ENCODE measurements around the gene GFI1B. TPM values are rescaled to one million over a fixed set of nuclear protein-coding genes. Genes with fewer than 3 reads are reported as not detected.
"Not testable (repeated sequence)": the region's sequence is repeated elsewhere in the genome, so short reads cannot be mapped to it uniquely, and the experiment has no call there.

GFI1B gene
- total RNA-seq, 1 donor from 2014 or later: 0.48 TPM

DNA sequence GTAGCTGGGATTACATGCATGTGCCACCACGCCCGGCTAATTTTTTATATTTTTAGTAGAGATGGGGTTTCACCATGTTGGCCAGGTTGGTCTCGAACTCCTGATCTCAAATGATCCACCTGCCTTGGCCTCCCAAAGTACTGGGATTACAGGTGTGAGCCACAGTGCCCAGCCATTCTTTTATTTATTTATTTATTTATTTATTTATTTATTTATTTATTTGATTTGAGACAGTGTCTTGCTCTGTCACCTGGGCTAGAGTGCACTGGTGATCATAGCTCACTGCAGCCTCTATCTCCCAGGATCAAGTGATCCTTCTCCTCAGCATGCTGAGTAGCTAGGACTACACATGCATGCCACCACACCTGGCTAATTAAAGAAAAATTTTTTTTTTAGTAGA is 10.6 kb upstream of the GFI1B start:
- DNase-seq (ENCODE audit: low spot score): not testable (repeated sequence)

DNA sequence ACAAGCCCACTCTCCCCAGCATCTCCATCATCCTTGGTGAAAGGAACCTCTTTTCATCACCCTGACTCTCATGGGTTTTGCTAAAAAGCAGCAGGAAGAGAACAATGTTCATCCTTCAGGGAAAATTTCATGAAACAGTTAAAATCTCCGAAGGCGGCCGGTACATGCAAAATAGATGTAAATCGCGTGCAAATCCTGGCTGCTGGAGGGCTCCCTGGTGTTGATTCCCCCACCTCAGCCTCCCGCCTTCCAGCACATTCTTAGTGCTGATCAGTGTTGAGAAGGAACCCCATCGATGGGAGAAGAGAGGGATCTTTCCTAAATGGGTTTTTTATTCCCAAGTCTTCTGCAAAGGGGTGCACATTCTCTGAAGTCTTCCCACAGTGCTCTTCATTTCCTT is 8.7 kb upstream of the GFI1B start:
- DNase-seq (ENCODE audit: low spot score): no peak

DNA sequence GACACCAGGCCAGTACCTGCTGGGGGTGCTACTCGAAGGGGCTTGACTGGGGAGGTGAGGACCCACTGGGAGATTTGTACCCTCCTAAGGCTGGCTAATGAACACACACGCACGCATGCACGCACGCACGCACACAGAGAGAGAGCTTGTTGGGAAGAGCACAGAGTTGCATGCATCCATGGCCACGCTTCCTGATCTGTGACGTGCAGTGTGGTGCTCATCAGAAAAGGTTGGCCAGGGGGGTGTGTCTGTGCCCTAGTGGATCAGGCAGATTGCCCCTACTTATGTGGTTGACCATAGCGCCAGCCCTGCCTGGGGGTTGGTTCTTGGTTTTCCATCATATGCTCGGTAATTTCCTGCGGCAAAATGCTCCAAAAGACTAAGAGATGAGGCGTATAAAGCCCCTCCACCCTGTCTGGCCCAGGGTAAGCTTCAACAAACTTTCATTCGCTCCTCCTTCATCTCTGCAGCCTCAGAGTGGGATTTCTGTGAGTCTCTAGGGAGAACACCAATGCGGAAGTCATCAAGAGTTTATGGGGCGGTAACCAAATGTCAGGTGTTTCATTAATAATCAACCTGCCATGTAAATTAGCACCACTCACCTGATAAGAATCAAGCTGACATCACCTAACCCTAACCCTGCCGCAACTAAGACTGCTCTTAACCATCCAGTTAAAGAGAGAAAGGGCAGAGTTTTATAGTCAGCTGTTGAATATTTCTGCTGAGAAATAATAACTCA is 8.0 kb upstream of the GFI1B start:
- DNase-seq (ENCODE audit: low spot score): no peak

DNA sequence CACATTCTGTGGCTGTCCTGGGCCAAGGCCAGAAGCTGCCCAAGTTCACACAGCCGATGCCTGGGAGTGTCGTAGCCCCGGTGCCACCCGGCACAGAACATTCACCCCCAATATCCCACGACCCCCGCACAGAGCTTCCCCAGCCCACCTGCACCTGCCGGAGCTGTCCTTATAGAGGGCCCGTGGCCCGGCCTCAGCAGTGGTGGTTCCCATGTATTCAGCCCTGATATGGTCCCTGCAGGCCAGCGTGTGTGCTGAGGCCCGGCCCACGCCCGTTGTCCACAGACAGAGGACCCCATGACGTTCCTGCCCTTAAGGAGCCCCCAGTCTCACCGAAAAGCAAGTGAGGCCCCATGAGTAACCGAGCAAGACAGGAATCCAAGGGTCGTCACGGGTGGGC is 5.3 kb upstream of the GFI1B start:
- no peak for DNase-seq (ENCODE audit: low spot score)

DNA sequence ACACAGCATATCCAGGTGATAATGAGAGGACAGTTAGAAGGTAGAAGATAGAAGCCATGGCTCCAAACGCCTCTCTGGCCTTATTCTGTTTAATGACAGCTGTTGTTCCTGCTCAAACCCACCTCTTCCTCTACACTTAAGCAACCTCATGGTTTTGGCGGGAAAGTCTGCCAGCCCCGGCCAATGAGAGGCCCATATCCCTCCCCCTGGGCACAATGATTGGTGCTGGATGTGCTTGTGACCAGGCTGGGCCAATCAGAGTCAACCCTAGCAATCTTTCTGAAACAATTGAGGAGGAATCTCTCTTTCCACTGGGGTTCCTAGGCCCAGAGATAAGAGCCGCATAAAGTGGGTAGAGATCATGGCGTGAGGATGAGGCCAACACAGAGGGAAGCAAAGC is 4.8 kb upstream of the GFI1B start:
- no peak for DNase-seq (ENCODE audit: low spot score)

DNA sequence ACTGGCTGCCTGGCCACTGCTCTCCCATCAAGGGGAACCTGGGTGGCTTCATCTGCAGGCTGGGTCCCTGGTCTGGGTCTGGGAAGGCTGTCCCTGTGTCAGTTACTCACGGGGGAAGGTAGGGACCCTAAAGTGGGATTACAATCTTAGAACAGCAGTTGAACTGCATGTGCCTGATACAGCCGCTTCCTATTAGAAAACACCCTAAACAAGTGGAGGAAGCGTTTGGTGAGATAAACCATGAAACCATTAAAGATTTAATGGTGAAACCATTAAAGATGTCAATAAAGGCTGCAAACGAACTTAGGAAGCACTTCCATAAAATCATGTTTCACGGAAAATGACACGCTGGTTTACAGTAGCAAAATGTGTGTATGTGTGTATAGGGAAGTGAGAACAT is 2.5 kb upstream of the GFI1B start:
- DNase-seq (ENCODE audit: low spot score): no peak

DNA sequence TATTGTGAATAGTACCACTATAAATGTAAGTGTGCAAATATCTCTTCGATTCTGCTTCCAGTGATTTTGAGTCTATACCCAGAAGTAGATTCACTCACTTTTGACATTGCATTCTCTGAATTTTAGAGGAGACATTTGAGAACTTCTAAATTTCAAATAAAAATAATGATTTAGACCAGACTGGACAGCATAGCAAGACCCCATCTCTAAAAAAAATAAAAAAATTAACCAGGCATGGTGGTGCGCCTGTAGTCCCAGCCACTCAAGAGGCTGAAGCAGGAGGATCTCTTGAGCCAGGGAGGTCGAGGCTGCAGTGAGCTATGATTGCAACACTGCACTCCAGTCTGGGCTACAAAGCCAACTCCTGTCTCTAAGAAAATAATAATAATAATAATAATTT is 1.9 kb upstream of the GFI1B start:
- DNase-seq (ENCODE audit: low spot score): no peak

DNA sequence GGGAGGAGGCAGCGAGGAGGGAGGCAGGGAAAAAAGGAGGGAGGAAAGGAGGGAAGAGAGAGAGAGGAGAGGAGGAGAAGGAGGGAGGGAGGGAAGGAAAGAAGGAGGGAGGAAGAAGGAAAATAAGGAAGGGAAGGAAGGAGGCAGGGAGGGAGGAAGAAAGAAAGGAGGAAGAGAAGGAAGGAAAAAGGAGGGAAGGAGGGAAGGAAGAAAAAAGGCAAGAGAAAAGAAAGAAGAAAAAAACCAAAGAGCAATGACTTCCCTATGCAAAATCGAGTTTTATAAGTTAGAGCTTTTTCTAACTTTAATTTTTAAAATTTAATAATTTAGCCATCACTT is 413 bp upstream of the GFI1B start:
- no peak for DNase-seq (ENCODE audit: low spot score)

DNA sequence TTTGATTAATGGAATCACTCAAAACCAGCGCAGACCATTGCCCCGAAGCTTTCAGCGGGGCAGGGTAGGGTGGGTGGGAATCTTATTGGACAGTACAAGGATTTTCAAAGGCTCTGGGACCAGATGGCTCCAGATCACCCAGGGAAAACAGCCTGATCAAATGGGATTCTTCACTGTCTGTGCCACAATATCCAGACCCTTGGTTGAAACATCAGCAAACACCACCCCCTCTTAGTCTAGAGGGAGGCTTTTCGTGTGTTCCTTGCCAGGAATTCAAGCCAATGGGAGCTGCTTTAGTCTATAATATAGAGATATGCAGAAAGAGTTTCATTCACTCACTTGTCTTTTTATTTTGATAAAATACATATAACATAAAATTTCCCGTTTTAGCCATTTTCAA is 1.7 kb downstream of the GFI1B start:
- DNase-seq (ENCODE audit: low spot score): no peak

DNA sequence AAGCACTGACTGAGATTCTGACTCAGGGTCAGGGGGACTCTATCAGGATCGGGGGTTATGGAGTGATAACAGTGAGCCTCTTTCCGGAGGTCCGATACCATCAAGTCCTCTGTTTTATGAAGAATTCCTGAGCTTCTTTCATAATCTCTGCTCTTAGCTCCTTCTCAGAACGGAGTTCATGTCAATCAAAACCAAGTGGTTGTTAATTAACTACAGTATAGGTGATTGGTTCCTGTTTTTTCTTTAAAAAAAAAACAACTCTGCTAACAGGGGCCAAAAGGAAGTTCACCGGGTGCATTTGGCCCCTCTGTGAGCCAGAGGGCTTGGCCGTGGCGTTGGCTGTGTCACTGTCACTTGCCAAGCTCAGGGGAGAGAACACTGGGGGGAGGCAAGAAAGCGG is 4.0 kb downstream of the GFI1B start:
- DNase-seq (ENCODE audit: low spot score): no peak

DNA sequence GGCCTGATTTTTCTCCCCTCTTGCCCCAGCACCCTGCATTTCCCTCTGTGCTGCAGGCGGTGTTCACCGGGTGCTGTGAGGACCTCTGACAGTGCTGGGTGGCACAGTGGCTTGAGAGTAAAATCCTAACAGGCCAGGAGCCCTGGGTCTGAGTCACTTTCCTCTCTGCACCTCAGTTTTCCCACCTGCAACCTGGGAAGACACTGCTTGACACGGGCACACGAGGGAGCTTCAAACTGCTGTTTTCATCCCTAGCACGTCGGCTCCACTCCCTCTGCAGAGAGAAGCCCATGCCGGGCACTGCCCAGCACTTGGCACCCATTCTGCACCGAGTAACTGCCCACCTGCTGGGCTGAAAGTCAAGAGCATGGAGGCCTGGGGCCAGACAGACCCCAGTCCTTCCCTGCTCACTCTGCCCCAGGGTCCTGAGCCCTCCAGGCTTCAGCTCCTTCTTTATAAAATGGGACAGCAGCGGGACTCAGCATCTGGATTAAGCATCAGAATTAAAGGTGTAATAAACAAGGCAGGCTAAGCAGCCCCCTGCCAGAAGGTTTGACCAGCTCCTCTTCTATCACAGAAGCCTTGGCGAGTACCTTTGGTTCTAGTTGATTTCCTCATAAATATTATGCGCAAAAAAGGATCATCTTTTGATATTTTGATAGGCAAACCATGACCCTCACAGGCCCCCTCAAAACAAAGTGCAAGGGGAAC is 5.2 kb downstream of the GFI1B start:
- DNase-seq (ENCODE audit: low spot score): no peak

DNA sequence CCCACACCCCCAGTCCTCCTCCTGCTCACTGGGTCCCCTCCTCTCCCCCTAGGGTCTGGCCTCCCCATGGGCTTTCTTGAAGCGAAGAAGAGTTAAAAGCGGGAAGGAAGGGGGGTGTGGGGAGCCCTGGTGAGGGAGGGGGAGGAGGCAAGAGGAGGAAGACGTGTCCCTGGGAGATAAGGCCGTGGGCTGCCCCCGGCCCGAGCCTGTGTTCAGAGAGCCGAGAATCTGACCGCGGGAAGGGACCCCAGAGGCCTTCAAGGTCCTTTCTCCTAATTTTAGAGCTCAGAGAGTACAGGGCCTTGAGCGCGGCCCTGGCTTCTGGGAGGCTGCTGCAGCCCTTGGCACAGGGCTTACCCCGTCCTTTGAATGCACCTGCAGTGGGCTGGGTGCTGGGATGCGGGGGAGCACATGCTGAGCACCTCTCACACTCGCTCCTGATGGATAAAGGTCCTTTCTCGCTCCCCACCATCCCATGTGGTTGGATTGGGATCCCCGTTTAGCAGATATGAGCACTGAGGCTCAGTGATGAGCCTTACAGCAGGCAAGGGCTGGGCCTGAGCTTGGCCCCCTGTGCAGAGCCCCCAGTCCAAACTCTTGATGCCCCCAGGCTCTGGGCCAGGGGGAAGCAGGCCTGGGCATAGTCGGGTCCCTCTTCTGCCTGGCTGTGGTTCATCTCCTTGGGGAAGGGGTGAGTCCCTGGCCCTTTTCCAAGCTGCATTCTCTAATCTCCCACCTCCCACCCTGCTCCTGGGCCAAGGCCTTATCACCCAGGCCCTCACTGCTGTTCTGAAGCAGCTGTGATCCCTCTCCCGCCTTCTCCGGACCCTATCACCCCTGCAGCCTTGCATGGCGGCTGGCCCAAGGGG is 5.9 kb downstream of the GFI1B start:
- no peak for DNase-seq (ENCODE audit: low spot score)

DNA sequence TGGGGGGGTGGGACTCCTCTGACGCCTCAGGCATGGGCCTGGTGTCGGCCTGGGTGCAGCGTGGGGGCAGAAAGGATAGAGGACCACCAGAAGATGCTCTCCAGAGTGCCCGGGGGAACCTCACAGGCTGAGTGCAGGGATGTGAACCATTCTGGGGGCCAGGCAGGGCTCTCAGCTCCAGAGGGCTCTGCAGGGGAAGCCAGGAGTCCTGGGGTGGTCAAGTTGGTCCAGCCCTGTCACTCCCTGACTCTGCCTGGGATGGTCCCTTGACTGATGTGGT is 6.5 kb downstream of the GFI1B start:
- no peak for DNase-seq (ENCODE audit: low spot score)

DNA sequence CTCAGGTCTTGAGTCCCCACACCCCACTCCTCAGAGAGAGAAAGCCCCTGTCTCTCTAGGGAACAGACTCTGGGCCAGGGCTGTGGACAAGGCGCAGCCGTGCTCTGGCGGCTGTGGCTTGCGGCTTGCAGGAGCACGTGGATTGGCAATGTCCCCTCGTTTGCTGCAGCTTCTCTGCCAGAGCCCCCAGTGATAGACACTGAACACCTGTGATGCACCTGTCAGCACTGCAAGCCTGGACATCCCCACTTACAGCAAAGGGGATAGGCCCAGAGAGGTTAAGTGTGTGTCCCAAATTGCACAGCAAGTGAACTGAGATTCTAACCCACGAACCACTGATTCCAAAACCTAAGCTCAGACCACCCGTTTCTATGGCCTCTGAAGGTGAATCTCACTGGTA is 7.0 kb downstream of the GFI1B start:
- DNase-seq (ENCODE audit: low spot score): no peak

DNA sequence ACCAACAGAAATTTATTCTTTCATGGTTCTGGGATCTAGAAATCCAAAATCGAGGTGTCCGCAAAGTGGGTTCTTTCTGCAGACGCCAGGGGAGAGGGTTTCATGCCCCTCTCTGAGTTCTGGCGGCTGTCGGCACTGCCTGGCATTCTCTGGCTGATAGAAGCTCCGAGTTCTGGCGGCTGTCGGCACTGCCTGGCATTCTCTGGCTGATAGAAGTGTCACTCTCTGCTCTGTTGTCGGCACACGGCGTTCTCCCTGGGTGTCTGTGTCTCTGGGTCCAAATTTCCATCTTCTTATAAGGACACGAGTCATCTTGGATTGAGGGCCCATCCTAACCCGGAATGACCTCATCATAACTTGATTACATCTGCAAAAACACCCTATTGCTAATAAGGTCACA is 7.6 kb downstream of the GFI1B start:
- no peak for DNase-seq (ENCODE audit: low spot score)

DNA sequence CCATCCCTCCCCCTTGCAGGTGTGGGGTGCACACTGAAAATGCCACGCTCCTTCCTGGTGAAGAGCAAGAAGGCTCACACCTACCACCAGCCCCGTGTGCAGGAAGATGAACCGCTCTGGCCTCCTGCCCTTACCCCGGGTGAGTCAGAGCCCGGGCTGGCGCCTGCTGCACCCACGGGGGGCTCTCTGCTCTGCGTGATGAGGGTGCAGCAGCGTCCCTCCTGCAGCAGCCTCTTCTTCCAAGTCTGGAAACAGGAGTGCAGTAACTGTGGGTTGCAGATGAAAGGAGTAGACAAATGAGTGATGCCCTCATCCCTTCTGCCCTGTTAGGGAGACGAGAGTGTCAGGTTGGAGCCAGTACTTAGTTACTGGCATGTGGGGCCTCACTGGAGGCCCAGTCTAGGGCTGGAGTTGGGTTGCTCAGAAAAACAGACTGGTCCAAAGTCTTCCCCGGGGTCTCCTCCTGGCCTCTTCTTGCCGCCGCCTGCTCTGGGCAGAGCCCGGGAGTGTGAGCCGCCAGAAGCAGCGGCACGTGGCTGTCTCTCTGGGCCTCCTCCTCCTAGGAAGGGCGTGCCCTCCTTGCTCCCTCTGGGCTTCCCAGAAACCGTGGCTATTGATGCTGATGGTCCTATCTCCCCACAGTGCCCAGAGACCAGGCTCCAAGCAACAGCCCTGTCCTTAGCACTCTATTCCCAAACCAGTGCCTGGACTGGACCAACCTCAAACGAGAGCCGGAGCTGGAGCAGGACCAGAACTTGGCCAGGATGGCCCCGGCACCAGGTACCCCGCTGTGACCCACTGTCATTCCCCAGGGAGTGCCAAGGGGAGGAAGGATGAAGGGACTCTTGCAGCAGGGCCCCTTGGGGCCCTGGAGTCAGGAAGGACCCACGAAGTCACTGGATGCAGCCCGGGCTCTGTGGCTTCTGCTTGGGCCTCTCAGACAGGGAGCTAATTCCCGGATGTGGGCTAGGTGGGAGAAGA is 8.4 kb downstream of the GFI1B start:
- DNase-seq (ENCODE audit: low spot score): peak; percentile 13

DNA sequence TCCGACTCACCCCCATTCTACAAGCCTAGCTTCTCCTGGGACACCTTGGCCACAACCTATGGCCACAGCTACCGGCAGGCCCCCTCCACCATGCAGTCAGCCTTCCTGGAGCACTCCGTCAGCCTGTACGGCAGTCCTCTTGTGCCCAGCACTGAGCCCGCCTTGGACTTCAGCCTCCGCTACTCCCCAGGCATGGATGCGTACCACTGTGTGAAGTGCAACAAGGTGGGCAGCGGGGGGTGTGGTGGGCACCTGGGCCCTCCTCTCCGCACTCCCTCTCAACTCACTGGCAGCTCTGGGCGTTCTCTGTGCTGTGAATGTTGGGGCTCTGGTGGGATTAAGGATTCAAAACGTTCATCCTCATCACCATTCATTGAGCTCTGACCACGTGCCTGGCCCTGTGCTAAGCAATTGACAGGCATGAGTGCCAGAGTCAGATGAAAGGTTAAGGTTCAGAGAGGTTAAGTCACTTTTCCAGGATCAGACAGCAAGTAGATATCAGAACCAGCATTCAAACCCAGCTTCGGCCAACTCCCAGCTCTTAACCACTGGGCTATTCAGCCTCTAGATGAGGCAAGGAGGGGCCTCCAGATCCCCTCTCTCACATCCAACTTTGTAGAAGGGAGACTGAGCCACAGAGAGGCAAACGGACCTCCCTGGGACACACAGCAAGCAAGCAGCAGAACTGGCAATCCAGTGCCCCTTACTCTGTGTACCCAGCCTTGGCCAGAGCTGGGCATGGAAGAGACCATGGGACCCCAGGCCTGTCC is 9.9 kb downstream of the GFI1B start:
- DNase-seq (ENCODE audit: low spot score): no peak

DNA sequence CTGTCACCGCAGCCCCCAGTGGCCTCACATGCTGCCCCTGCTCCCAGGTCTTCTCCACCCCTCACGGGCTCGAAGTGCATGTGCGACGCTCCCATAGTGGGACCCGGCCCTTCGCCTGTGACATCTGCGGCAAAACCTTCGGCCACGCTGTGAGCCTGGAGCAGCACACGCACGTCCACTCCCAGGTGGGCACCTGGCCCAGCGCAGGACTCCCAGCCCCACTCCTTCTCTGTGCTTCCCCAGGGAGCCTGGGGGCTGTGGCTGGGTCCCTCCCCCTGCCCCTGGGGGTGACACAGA is 10.5 kb downstream of the GFI1B start:
- no peak for DNase-seq (ENCODE audit: low spot score)

DNA sequence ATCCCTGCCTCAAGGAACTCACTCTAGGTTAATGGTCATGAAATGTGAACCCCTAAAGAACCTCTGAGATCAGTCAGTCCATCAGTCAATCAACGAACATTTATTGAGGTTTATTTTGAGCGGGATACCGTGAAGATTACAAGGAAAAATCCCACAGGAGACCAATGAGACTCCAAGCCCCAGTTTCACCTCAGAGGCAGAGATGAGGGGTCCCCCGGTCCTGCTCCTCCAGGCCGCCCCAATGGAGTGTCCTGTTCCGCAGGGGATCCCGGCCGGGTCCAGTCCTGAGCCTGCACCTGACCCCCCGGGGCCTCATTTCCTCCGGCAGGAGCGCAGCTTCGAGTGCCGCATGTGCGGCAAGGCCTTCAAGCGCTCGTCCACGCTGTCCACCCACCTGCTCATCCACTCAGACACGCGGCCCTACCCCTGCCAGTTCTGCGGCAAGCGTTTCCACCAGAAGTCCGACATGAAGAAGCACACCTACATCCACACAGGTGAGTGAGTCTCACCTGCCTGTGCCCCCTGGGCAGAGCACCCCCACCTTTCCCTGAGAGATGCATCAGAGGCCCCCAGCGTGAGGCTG is 11.0 kb downstream of the GFI1B start:
- no peak for DNase-seq (ENCODE audit: low spot score)

DNA sequence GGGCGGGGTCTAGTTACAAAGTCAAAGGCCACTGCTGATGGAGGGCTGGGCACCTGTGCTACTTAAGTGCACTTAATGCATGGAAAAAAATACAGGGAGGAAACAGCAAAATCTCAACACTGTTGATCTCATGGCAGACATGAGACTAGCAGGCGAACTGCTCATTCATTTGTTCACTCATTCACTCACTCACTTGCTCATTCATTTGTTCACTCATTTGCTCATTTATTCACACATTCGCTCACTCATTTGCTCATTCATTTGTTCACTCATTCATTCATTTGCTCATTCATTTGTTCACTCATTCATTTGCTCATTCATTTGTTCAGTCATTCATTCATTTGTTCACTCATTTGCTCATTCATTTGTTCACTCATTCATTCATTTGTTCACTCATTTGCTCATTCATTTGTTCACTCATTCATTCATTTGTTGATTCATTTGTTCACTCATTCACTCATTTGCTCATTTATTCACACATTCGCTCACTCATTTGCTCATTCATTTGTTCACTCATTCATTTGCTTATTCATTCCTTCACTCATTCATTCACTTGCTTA is 11.6 kb downstream of the GFI1B start:
- DNase-seq (ENCODE audit: low spot score): not testable (repeated sequence)
